Transverse colon (tissue), 4 donors: ENCODE measurements around the gene VMAC. TPM values are rescaled to one million over a fixed set of nuclear protein-coding genes. Genes with fewer than 3 reads are reported as not detected.

Experiments
- DNase-seq: peaks from one replicate; pipeline ENCODE4 v3.0.0-alpha.2; 2019
- H3K27ac ChIP-seq, 4 donors: fragments of 200-600 bp; sonication (generic); 2 replicates each; pipeline ENCODE4 v1.5.1; 2016 to 2018; ENCODE audit warnings: inconsistent platforms in 4 of 4
- H3K27me3 ChIP-seq: fragments of 200-600 bp; sonication (generic); 2 replicates; pipeline ENCODE4 v1.5.1; 2017; ENCODE audit warnings: inconsistent platforms
- H3K36me3 ChIP-seq, 4 donors: fragments of 200-600 bp; sonication (generic); 2 replicates each; pipeline ENCODE4 v1.5.1; 2017 to 2019; ENCODE audit warnings: inconsistent platforms in 4 of 4
- H3K4me1 ChIP-seq, 4 donors: fragments of 200-600 bp; sonication (generic); 2 replicates each; pipeline ENCODE4 v1.5.1; 2017 to 2020; ENCODE audit warnings: inconsistent platforms in 4 of 4
- H3K4me3 ChIP-seq, 4 donors: fragments of 200-600 bp; sonication (generic); 1 replicate in 1 of 4; 2 replicates in 3 of 4; pipeline versions ENCODE4 v1.5.1 to v1.6.1; 2017 to 2019; ENCODE audit warnings: inconsistent platforms in 4 of 4
- H3K9me3 ChIP-seq, 2 donors: fragments of 200-600 bp; sonication (generic); 2 replicates each; pipeline ENCODE4 v1.5.1; 2017 to 2019; ENCODE audit warnings: inconsistent platforms in 2 of 2
- CTCF ChIP-seq, 5 experiments: fragments of 200-600 bp in 3 of 5; fragments of 450-650 bp in 2 of 5; sonication (generic) in 3 of 5; IDR thresholded peaks; 1 replicate in 2 of 5; 2 replicates in 3 of 5; pipeline ENCODE4 v1.5.1; 2016 to 2017; ENCODE audit warnings: antibody characterized with exemption in 5 of 5, inconsistent platforms in 3 of 5, mild to moderate bottlenecking in 2 of 5, moderate library complexity in 1 of 5
- EP300 ChIP-seq: sonication (generic); formaldehyde crosslinking; IDR thresholded peaks from one replicate; pipeline ENCODE4 v1.6.1; 2017; ENCODE audit warnings: antibody characterized with exemption, low read depth
- POLR2A ChIP-seq: fragments of 450-650 bp; IDR thresholded peaks from one replicate; pipeline ENCODE4 v1.6.1; 2016; ENCODE audit warnings: antibody characterized with exemption, mild to moderate bottlenecking, moderate library complexity
- POLR2AphosphoS5 ChIP-seq, 3 donors: sonication (generic); formaldehyde crosslinking; IDR thresholded peaks; one replicate each; pipeline ENCODE4 v1.6.1; 2016; ENCODE audit warnings: antibody characterized with exemption in 3 of 3
- WGBS, 2 donors: methylation state at CpG; one replicate each; pipeline ENCODE4 v1.1.5; 2018; ENCODE audit warnings: low coverage in 1 of 2; 5-methylcytosine and 5-hydroxymethylcytosine counted together
- in situ Hi-C, 4 donors: fragments of 200-750 bp; cut with MboI; loops; one replicate each; pipeline versions ENCODE4 v1.15.0 to v1.15.1; 2017; ENCODE audit warnings: low sequenced_read_pairs in 3 of 4, low pct_ligation_motif_present in 1 of 4, low pct_unique_long_range_greater_than_20kb in 1 of 4
- intact Hi-C: fragments of 100-400 bp; cut with DNase I; formaldehyde crosslinking; loops from one replicate; pipeline ENCODE4 v1.15.1; 2023; ENCODE audit warnings: low total_unique reads
- total RNA-seq, 4 donors: library from RNA; depleted of rRNA; stranded (reverse); fragments of >200 nt; gene quantifications; one replicate each; pipeline ENCODE4 v1.1.0, GENCODE V29; 2016

Gene VMAC
- total RNA-seq, 4 donors from 2014 or later, result 8.9 to 59.5 (median 18.4) TPM

- DNase-seq, result no peak
- H3K27ac ChIP-seq, result peak overlapping the region in 3 of 4 donors; percentile 40 to 88 (median 74)
- H3K9me3 ChIP-seq, result no peaks in the 10 kb centered on the region
- WGBS, 2 donors, result 67 to 86% methylated on average over 2 to 3 of the region's 3 CpGs
- H3K27me3 ChIP-seq, result no peaks in the 10 kb centered on the region
- H3K4me1 ChIP-seq, result peaks cover 60 to 96% (median 79%) of the 10 kb centered on the region in 4 donors
- H3K36me3 ChIP-seq, result no peaks in the 10 kb centered on the region
- no peak overlapping the region for H3K4me3 ChIP-seq
- TF ChIP-seq EP300 (no peak), CTCF (IDR thresholded peaks at IDR 0.05) (no peak), POLR2AphosphoS5 (IDR thresholded peaks at IDR 0.05) (no peak), POLR2A (no peak)
- in situ Hi-C loops, result no loop called here
- intact Hi-C loops, result no loop called here
Measured at GRCh38 chr19:5956323-5956722, 51.7 kb downstream of the VMAC start.

- intact Hi-C loops (no loop called here), in situ Hi-C loops (no loop called here)
- H3K4me1 ChIP-seq, result peaks cover 60 to 96% (median 79%) of the 10 kb centered on the region in 4 donors
Measured at GRCh38 chr19:5956728-5957127, 52.1 kb downstream of the VMAC start.

GRCh38 chr19:5957170-5957569 lies 52.5 kb downstream of the VMAC start:
- intact Hi-C loops, result no loop called here
- Histone ChIP-seq H3K4me1 (peaks cover 58 to 96% (median 79%) of the 10 kb centered on the region in 4 donors), H3K4me3 (no peak overlapping the region), H3K27ac (peak overlapping the region; percentile 17 to 88 (median 32)), H3K27me3 (no peaks in the 10 kb centered on the region), H3K36me3 (no peaks in the 10 kb centered on the region), H3K9me3 (no peaks in the 10 kb centered on the region)
- TF ChIP-seq POLR2A (no peak), POLR2AphosphoS5 (IDR thresholded peaks at IDR 0.05) (no peak), EP300 (no peak), CTCF (IDR thresholded peaks at IDR 0.05) (no peak)
- DNase-seq, result no peak
- 59 to 60% methylated on average over 5 to 10 of the region's 10 CpGs for WGBS, 2 donors
- in situ Hi-C loops, result no loop called here

More at GRCh38 chr19:5956728-5957127, 52.1 kb downstream of the VMAC start:
- Histone ChIP-seq H3K9me3 (no peaks in the 10 kb centered on the region), H3K27me3 (no peaks in the 10 kb centered on the region), H3K4me3 (no peak overlapping the region), H3K27ac (peak overlapping the region; percentile 17 to 88 (median 57)), H3K36me3 (no peaks in the 10 kb centered on the region)
- WGBS, 2 donors, result 94 to 100% methylated on average over 2 to 12 of the region's 12 CpGs
- DNase-seq, result no peak
- TF ChIP-seq POLR2AphosphoS5 (IDR thresholded peaks at IDR 0.05) (no peak), POLR2A (no peak), CTCF (IDR thresholded peaks at IDR 0.05) (no peak)

- in situ Hi-C loops, result no loop called here
- no peak for DNase-seq
- intact Hi-C loops, result no loop called here
- WGBS, 2 donors, result 88 to 96% methylated on average over 3 to 16 of the region's 21 CpGs
- Histone ChIP-seq H3K4me3 (no peak overlapping the region), H3K27ac (peak overlapping the region in 2 of 4 donors; percentile 40 to 88), H3K4me1 (peaks cover 58 to 96% (median 79%) of the 10 kb centered on the region in 4 donors), H3K27me3 (no peaks in the 10 kb centered on the region), H3K36me3 (no peaks in the 10 kb centered on the region), H3K9me3 (no peaks in the 10 kb centered on the region)
- TF ChIP-seq EP300 (no peak), POLR2A (no peak), POLR2AphosphoS5 (IDR thresholded peaks at IDR 0.05) (no peak), CTCF (IDR thresholded peaks at IDR 0.05) (no peak)
Measured at GRCh38 chr19:5958074-5958850, 53.6 kb downstream of the VMAC start.
